MM.1S (cell line): Measurements from ENCODE around the gene SIRT2.

Source experiments
- CTCF ChIP-seq: fragments of 300-600 bp; sonication (generic); IDR thresholded peaks from 2 replicates; pipeline ENCODE4 v1.5.1; 2016; ENCODE audit warnings: antibody characterized with exemption, low read length, mixed read lengths
- EZH2 ChIP-seq: fragments of 300-600 bp; sonication (generic); optimal IDR thresholded peaks from 2 replicates; pipeline ENCODE3; 2017; ENCODE audit warnings: low read depth, mild to moderate bottlenecking, antibody characterized with exemption, low read length, mixed read lengths
- EZH2phosphoT487 ChIP-seq: fragments of 300-600 bp; sonication (generic); IDR thresholded peaks from 2 replicates; pipeline ENCODE4 v1.6.1; 2018; ENCODE audit warnings: antibody characterized with exemption, low read length

GRCh38 chr19:38901683-38902082 is 2.3 kb upstream of the SIRT2 start:
- no peak for TF ChIP-seq CTCF
- TF ChIP-seq EZH2 = no peak
- TF ChIP-seq EZH2phosphoT487 = no peak
